ENCODE measurements around the gene TAF1C. TPM values are rescaled to one million over a fixed set of nuclear protein-coding genes. Genes with fewer than 3 reads are reported as not detected.

Gene TAF1C
- total and polyA plus RNA-seq, 9 of the 15 experiments (the other 6 are each of a cell fraction or from before 2014, with no cell fraction given): 1.5 to 74.8 (median 21.0) TPM

DNA sequence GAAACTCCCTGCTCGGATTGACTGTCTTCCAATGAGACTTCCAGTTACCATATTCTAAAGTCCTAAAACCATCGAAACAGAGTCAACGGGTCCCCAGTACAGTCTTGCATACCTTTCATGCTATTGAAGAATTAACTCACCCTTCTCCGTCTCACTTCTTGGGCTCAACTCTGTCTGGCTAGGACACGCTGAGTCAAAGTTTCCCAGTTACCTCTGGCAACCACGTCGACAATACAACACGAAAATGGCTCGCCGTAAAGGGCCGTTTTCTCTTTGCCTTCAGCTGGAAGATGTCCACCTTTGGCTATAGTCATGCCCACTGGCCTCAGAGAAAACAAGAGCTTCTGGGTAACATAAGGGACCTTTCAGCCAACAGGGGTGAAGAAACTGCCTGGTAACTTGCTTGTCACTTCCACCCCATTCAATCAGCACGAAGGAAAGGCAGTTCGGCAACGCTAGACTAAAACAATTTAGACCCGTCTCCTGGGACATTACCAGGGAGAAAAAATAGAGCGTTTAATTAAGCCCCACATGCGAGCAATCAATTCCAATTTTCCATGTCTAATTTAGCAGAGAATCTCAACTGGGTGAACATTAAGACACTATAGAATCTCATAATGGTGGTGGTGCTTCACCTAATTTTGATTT, 31.4 kb upstream of the TAF1C start:
- no peak overlapping the region for H3K9ac ChIP-seq (ENCODE audit: insufficient read depth in 1 of 2, low read depth in 2 of 2, low read length in 2 of 2)
- no peaks in the 10 kb centered on the region for H3K9me3 ChIP-seq (replicated peaks; ENCODE audit: control insufficient read depth, insufficient read depth, low read depth, low read length)
- no peak overlapping the region for H3K27ac ChIP-seq (ENCODE audit: extremely low read depth, low read depth, low read length)
- H3K4me3 ChIP-seq: no peak overlapping the region
- H3K4me1 ChIP-seq (replicated peaks in 1 of 2; ENCODE audit: control insufficient read depth in 2 of 2, insufficient read depth in 2 of 2, low read length in 2 of 2): peaks cover 0 to 6% of the 10 kb centered on the region in 2 experiments; a peak in 1 of 5 replicates
- in situ Hi-C loops (cut with MboI) (no loop called here), intact Hi-C loops (cut with micrococcal nuclease) (no loop called here)
- DNase-seq (ENCODE audit: extremely low read depth in 1 of 4, low spot score in 3 of 4) (no peak), FAIRE-seq (no peak), ATAC-seq (no peak)
- no TSS peak for BruUV-seq (replicated peaks)
- H3K36me3 ChIP-seq (ENCODE audit: control insufficient read depth, insufficient read depth, low read length): no peaks in the 10 kb centered on the region
- CTCF ChIA-PET (ENCODE audit: low intra/inter-chr PET ratio): no interaction called here
- no peak overlapping the region for H2AFZ ChIP-seq (ENCODE audit: low read depth, low read length)
- H3K79me2 ChIP-seq (ENCODE audit: control insufficient read depth, insufficient read depth, low read length): no peaks in the 10 kb centered on the region
- TF ChIP-seq RFX1 (IDR thresholded peaks at IDR 0.05): peak; percentile 41
- TF ChIP-seq, protein P1, sequence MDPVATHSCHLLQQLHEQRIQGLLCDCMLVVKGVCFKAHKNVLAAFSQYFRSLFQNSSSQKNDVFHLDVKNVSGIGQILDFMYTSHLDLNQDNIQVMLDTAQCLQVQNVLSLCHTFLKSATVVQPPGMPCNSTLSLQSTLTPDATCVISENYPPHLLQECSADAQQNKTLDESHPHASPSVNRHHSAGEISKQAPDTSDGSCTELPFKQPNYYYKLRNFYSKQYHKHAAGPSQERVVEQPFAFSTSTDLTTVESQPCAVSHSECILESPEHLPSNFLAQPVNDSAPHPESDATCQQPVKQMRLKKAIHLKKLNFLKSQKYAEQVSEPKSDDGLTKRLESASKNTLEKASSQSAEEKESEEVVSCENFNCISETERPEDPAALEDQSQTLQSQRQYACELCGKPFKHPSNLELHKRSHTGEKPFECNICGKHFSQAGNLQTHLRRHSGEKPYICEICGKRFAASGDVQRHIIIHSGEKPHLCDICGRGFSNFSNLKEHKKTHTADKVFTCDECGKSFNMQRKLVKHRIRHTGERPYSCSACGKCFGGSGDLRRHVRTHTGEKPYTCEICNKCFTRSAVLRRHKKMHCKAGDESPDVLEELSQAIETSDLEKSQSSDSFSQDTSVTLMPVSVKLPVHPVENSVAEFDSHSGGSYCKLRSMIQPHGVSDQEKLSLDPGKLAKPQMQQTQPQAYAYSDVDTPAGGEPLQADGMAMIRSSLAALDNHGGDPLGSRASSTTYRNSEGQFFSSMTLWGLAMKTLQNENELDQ (CRISPR knock-in tag; IDR thresholded peaks at IDR 0.05; ENCODE audit: borderline replicate concordance): no peak
- peak; percentile 67 for TF ChIP-seq RFX5 (IDR thresholded peaks at IDR 0.05; ENCODE audit: low read depth, low read length)
- WGBS (ENCODE audit: insufficient coverage, low coverage, missing lambda C conversion rate): 2% methylated on average over 17 of the region's 17 CpGs
- no peaks in the 10 kb centered on the region for H3K9me1 ChIP-seq (ENCODE audit: control insufficient read depth, insufficient read depth, low read length)
- peaks cover 8% of the 10 kb centered on the region; the same call in 1 of the 2 replicates for H4K20me1 ChIP-seq (replicated peaks; ENCODE audit: control insufficient read depth, insufficient read depth, low read length)
- POLR2A ChIA-PET: interaction anchor here (0.6 to 1.0 kb wide), 3 partner anchors 11 to 900 kb away, joined by 3 to 4 read pairs (median 4); no protein-coding TSS in a partner anchor
- H3K4me2 ChIP-seq (ENCODE audit: insufficient read depth, low read length): no peak overlapping the region
- peaks cover 78 to 86% of the 10 kb centered on the region in 2 experiments for H3K27me3 ChIP-seq (ENCODE audit: control insufficient read depth in 2 of 2, insufficient read depth in 2 of 2, low read length in 2 of 2)
